ENCODE results near the gene LDLRAD4.

- TF ChIP-seq PATZ1 (CRISPR knock-in tag; IDR thresholded peaks at IDR 0.05; ENCODE audit: borderline replicate concordance) (no peak), TCF4 (CRISPR knock-in tag; IDR thresholded peaks at IDR 0.05; ENCODE audit: borderline replicate concordance) (no peak), ARNTL (CRISPR knock-in tag; IDR thresholded peaks at IDR 0.05; ENCODE audit: borderline replicate concordance, low read depth) (no peak), CSDC2 (CRISPR knock-in tag; IDR thresholded peaks at IDR 0.05) (no peak), OSR1 (CRISPR knock-in tag; IDR thresholded peaks at IDR 0.05) (no peak), PPARA (CRISPR knock-in tag; IDR thresholded peaks at IDR 0.05; ENCODE audit: borderline replicate concordance) (no peak), ZFP3 (CRISPR knock-in tag; IDR thresholded peaks at IDR 0.05) (no peak), ESRRG (CRISPR knock-in tag; IDR thresholded peaks at IDR 0.05) (no peak), CREB5 (CRISPR knock-in tag; IDR thresholded peaks at IDR 0.05; ENCODE audit: low read depth) (no peak), SNAI2 (CRISPR knock-in tag; IDR thresholded peaks at IDR 0.05) (no peak), ZFP30 (CRISPR knock-in tag; IDR thresholded peaks at IDR 0.05) (no peak), CSRNP3 (CRISPR knock-in tag; IDR thresholded peaks at IDR 0.05) (no peak), TOX (CRISPR knock-in tag; IDR thresholded peaks at IDR 0.05; ENCODE audit: borderline replicate concordance) (no peak)
Observed at GRCh38 chr18:13298262-13298661, 79.7 kb downstream of the LDLRAD4 start.

Measured in SK-N-SH treated with all-trans-retinoic acid at 6 μM for 48 hours (cell line).